HCT116 (cell line): ENCODE results near the gene ST3GAL3. TPM values are rescaled to one million over a fixed set of nuclear protein-coding genes. Genes with fewer than 3 reads are reported as not detected.

Experiments used
- ATAC-seq: fragments of 200-7000 bp; cut with Tn5 transposase; 2 replicates; pipeline ENCODE4 v1.9.1; 2020; ENCODE audit warnings: mild to moderate bottlenecking, moderate library complexity
- BruUV-seq: library from RNA; stranded (reverse); fragments of 400-500 nt; replicated peaks from 2 replicates; lab custom pipeline; 2021; lab: Mats Ljungman, UMichigan
- CTCF ChIA-PET: fragments of 300-600 bp; sonication (Branson Sonifier 250); formaldehyde crosslinking; loops from one replicate; lab custom pipeline; 2021; ENCODE audit warnings: antibody characterized with exemption; lab: Charles Lee
- POLR2A ChIA-PET: fragments of 300-600, 350-600 bp; sonication (Branson Sonifier 250); formaldehyde crosslinking; loops from one replicate; lab custom pipeline; 2021; ENCODE audit warnings: antibody characterized with exemption; lab: Charles Lee
- RAD21 ChIA-PET, 2 experiments: fragments of 300-600 bp; sonication (Branson Sonifier 250); formaldehyde crosslinking; loops; one replicate each; lab custom pipeline; 2023; ENCODE audit warnings: low total read pairs in 2 of 2; ENCODE audit not compliant: uncharacterized antibody in 2 of 2, unreplicated experiment in 2 of 2, low non-redundant PET in 1 of 2; lab: Charles Lee
- DNase-seq: peaks from one replicate; pipeline ENCODE4 v3.0.0-alpha.2; 2010; ENCODE audit warnings: low read depth, low spot score
- H2AFZ ChIP-seq: fragments of 200-600 bp; shearing (Covaris generic), sonication (generic); 2 replicates; pipeline ENCODE4 v1.6.1; 2017; ENCODE audit warnings: low read depth, mixed run types, mixed read lengths, antibody characterized with exemption, low read length; ENCODE audit not compliant: poor library complexity, severe bottlenecking
- H3K27ac ChIP-seq: 2 replicates; pipeline ENCODE4 v1.5.1; 2012; ENCODE audit warnings: low read depth, low read length
- H3K27me3 ChIP-seq: fragments of 200-600 bp; sonication (generic); 2 replicates; pipeline ENCODE4 v1.6.1; 2016; ENCODE audit warnings: mixed run types, low read length, mixed read lengths; ENCODE audit not compliant: insufficient read depth
- H3K36me3 ChIP-seq, 2 experiments: fragments of 200-500 bp in 1 of 2; fragments of 200-600 bp in 1 of 2; sonication (Bioruptor generic) in 1 of 2; sonication (generic) in 1 of 2; 2 replicates each; pipeline versions ENCODE4 v1.5.1 to v1.6.1; 2014 to 2016; ENCODE audit warnings: low read length in 2 of 2, inconsistent platforms in 1 of 2, mixed read lengths in 1 of 2, mixed run types in 1 of 2; ENCODE audit not compliant: insufficient read depth in 2 of 2, control insufficient read depth in 1 of 2
- H3K4me1 ChIP-seq, 2 experiments: fragments of 200-600 bp in 1 of 2; sonication (generic) in 1 of 2; 2 replicates each; pipeline versions ENCODE4 v1.5.1 to v1.6.1; 2012 to 2017; ENCODE audit warnings: low read length in 2 of 2, inconsistent platforms in 1 of 2, mild to moderate bottlenecking in 1 of 2, mixed read lengths in 1 of 2, mixed run types in 1 of 2, moderate library complexity in 1 of 2; ENCODE audit not compliant: insufficient read depth in 2 of 2, control insufficient read depth in 1 of 2
- H3K4me2 ChIP-seq: fragments of 200-600 bp; sonication (generic); 2 replicates; pipeline ENCODE4 v1.6.1; 2017; ENCODE audit warnings: mixed run types, low read length, mixed read lengths
- H3K4me3 ChIP-seq, 2 experiments: fragments of 200-600 bp in 1 of 2; sonication (generic) in 1 of 2; replicated peaks in 1 of 2; 2 replicates each; pipeline ENCODE4 v1.5.1; 2011 to 2016; ENCODE audit warnings: low read length in 2 of 2, control low read depth in 1 of 2, low read depth in 1 of 2, mild to moderate bottlenecking in 1 of 2, mixed read lengths in 1 of 2, mixed run types in 1 of 2
- H3K79me2 ChIP-seq: fragments of 200-600 bp; sonication (generic); 2 replicates; pipeline ENCODE4 v1.6.1; 2017; ENCODE audit warnings: mild to moderate bottlenecking, mixed run types, low read length, moderate library complexity, mixed read lengths; ENCODE audit not compliant: insufficient read depth
- H3K9ac ChIP-seq: fragments of 200-600 bp; sonication (generic); 2 replicates; pipeline ENCODE4 v1.6.1; 2016; ENCODE audit warnings: low read length, mixed read lengths
- H3K9me2 ChIP-seq: fragments of 200-600 bp; sonication (generic), shearing (Covaris generic); 2 replicates; pipeline ENCODE4 v1.6.1; 2017; ENCODE audit warnings: mixed run types, mild to moderate bottlenecking, moderate library complexity; ENCODE audit not compliant: insufficient read depth
- H3K9me3 ChIP-seq, 2 experiments: fragments of 200-500 bp in 1 of 2; fragments of 200-600 bp in 1 of 2; sonication (Bioruptor generic) in 1 of 2; sonication (generic) in 1 of 2; 2 replicates each; pipeline ENCODE4 v1.6.1; 2014 to 2017; ENCODE audit warnings: low read length in 2 of 2, mixed read lengths in 2 of 2, inconsistent platforms in 1 of 2, low read depth in 1 of 2, mild to moderate bottlenecking in 1 of 2, mixed run types in 1 of 2, moderate library complexity in 1 of 2; ENCODE audit not compliant: control insufficient read depth in 1 of 2, insufficient read depth in 1 of 2
- H4K20me1 ChIP-seq: fragments of 200-600 bp; sonication (generic), shearing (Covaris generic); 2 replicates; pipeline ENCODE4 v1.6.1; 2017; ENCODE audit warnings: mixed run types, mild to moderate bottlenecking, moderate library complexity; ENCODE audit not compliant: insufficient read depth
- CEBPB ChIP-seq: IDR thresholded peaks from 2 replicates; pipeline ENCODE4 v1.6.1; 2012; ENCODE audit warnings: low read depth
- CTCF ChIP-seq, 3 experiments: fragments of 200-600 bp in 1 of 3; sonication (generic) in 1 of 3; IDR thresholded peaks in 2 of 3; conservative IDR thresholded peaks in 1 of 3; 2 replicates each; pipeline ENCODE4 v1.5.1; 2012 to 2017; ENCODE audit warnings: low read depth in 2 of 3, low read length in 2 of 3, antibody characterized with exemption in 1 of 3, borderline replicate concordance in 1 of 3, control low read depth in 1 of 3, mild to moderate bottlenecking in 1 of 3, mixed read lengths in 1 of 3, mixed run types in 1 of 3, moderate library complexity in 1 of 3; ENCODE audit not compliant: insufficient read depth in 1 of 3
- EGR1 ChIP-seq: IDR thresholded peaks from 2 replicates; pipeline ENCODE4 v1.6.1; 2012; ENCODE audit warnings: low read depth
- EZH2phosphoT487 ChIP-seq: fragments of 200-600 bp; IDR thresholded peaks from 2 replicates; pipeline ENCODE4 v1.6.1; 2018; ENCODE audit warnings: antibody characterized with exemption, borderline replicate concordance
- MAX ChIP-seq: IDR thresholded peaks from 2 replicates; pipeline ENCODE4 v1.6.1; 2012
- POLR2A ChIP-seq: IDR thresholded peaks from 2 replicates; pipeline ENCODE4 v1.7.0; 2011; ENCODE audit warnings: borderline replicate concordance; ENCODE audit not compliant: insufficient read depth, insufficient read length; ENCODE audit errors: extremely low read depth
- POLR2AphosphoS5 ChIP-seq: IDR thresholded peaks from 2 replicates; pipeline ENCODE4 v1.6.1; 2011; ENCODE audit warnings: mild to moderate bottlenecking, low read depth, low read length, moderate library complexity
- SIN3A ChIP-seq: IDR thresholded peaks from 2 replicates; pipeline ENCODE4 v1.6.1; 2012; ENCODE audit warnings: low read depth
- YY1 ChIP-seq: IDR thresholded peaks from 2 replicates; pipeline ENCODE4 v1.6.1; 2011; ENCODE audit warnings: low read length, low read depth, moderate library complexity, mild to moderate bottlenecking; ENCODE audit not compliant: insufficient replicate concordance; ENCODE audit errors: extremely low read depth
- ZBTB33 ChIP-seq: IDR thresholded peaks from 2 replicates; pipeline ENCODE4 v1.6.1; 2011; ENCODE audit warnings: mild to moderate bottlenecking, low read length, moderate library complexity; ENCODE audit not compliant: insufficient replicate concordance; ENCODE audit errors: extremely low read depth
- ZFX ChIP-seq: fragments of 450-650 bp; IDR thresholded peaks from 2 replicates; pipeline ENCODE4 v1.6.1; 2017
- ZNF274 ChIP-seq: fragments of 200-500 bp; sonication (Bioruptor generic); IDR thresholded peaks from 2 replicates; pipeline ENCODE4 v1.6.1; 2014; ENCODE audit warnings: mild to moderate bottlenecking, low read depth, low read length, inconsistent platforms
- intact Hi-C: fragments of 100-400 bp; cut with micrococcal nuclease; formaldehyde crosslinking; loops from 2 replicates; pipeline ENCODE4 v1.10.0; 2022
- total RNA-seq: library from RNA; stranded (reverse); gene quantifications from one replicate; pipeline ENCODE4 v1.2.1, GENCODE V29; 2021; ENCODE audit not compliant: unreplicated experiment
- TF ChIP-seq, protein P1 (sequence below): IDR thresholded peaks from 2 replicates; pipeline ENCODE4 v1.6.1; 2012; ENCODE audit warnings: low read depth
- TF ChIP-seq, protein P2 (sequence below): IDR thresholded peaks from 2 replicates; pipeline ENCODE4 v1.6.1; 2012

Gene ST3GAL3
- total RNA-seq, 1 experiment from 2014 or later: 7.2 TPM

GRCh38 chr1:43832255-43832654, 124.9 kb downstream of the ST3GAL3 start:
- Histone ChIP-seq H2AFZ (no peak overlapping the region), H3K9me2 (no peaks in the 10 kb centered on the region), H3K36me3 (no peaks in the 10 kb centered on the region), H3K9ac (no peak overlapping the region), H3K9me3 (no peaks in the 10 kb centered on the region), H3K27me3 (no peaks in the 10 kb centered on the region), H3K27ac (no peak overlapping the region), H3K4me1 (peaks cover 44 to 50% of the 10 kb centered on the region in 2 experiments), H4K20me1 (no peaks in the 10 kb centered on the region), H3K79me2 (no peaks in the 10 kb centered on the region), H3K4me2 (no peak overlapping the region), H3K4me3 (no peak overlapping the region)
- DNase-seq (no peak), ATAC-seq (no peak)
- no TSS peak for BruUV-seq
- RAD21 ChIA-PET: no interaction called here
- CTCF ChIA-PET: no interaction called here
- POLR2A ChIA-PET: no interaction called here
- TF ChIP-seq MAX (peak; percentile 51; the same call in 1 of the 2 replicates), EZH2phosphoT487 (no peak), ZBTB33 (no peak), SIN3A (no peak), ZNF274 (no peak), CEBPB (peak; percentile 67), POLR2A (no peak), POLR2AphosphoS5 (0 out of 2 replicates have a peak, but pooled peaks have one; percentile 25), ZFX (no peak), EGR1 (no peak), YY1 (no peak), CTCF (IDR thresholded peaks at IDR 0.05 in 2 of 3, conservative IDR thresholded peaks at IDR 0.05 in 1 of 3; ENCODE audit: borderline replicate concordance in 1 of 3, insufficient read depth in 1 of 3, low read depth in 2 of 3, low read length in 2 of 3) (no peak)
- TF ChIP-seq, protein P1, sequence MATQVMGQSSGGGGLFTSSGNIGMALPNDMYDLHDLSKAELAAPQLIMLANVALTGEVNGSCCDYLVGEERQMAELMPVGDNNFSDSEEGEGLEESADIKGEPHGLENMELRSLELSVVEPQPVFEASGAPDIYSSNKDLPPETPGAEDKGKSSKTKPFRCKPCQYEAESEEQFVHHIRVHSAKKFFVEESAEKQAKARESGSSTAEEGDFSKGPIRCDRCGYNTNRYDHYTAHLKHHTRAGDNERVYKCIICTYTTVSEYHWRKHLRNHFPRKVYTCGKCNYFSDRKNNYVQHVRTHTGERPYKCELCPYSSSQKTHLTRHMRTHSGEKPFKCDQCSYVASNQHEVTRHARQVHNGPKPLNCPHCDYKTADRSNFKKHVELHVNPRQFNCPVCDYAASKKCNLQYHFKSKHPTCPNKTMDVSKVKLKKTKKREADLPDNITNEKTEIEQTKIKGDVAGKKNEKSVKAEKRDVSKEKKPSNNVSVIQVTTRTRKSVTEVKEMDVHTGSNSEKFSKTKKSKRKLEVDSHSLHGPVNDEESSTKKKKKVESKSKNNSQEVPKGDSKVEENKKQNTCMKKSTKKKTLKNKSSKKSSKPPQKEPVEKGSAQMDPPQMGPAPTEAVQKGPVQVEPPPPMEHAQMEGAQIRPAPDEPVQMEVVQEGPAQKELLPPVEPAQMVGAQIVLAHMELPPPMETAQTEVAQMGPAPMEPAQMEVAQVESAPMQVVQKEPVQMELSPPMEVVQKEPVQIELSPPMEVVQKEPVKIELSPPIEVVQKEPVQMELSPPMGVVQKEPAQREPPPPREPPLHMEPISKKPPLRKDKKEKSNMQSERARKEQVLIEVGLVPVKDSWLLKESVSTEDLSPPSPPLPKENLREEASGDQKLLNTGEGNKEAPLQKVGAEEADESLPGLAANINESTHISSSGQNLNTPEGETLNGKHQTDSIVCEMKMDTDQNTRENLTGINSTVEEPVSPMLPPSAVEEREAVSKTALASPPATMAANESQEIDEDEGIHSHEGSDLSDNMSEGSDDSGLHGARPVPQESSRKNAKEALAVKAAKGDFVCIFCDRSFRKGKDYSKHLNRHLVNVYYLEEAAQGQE: no peak
- TF ChIP-seq, protein P2, sequence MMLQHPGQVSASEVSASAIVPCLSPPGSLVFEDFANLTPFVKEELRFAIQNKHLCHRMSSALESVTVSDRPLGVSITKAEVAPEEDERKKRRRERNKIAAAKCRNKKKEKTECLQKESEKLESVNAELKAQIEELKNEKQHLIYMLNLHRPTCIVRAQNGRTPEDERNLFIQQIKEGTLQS: no peak
- intact Hi-C loops: no loop called here
